ENCODE data around the gene MEGF9.

GRCh38 chr9:120720404-120720803 lies 6.1 kb upstream of the MEGF9 start:
- TF ChIP-seq CTCF (optimal IDR thresholded peaks at IDR 0.05 in 1 of 3, IDR thresholded peaks at IDR 0.05 in 1 of 3, conservative IDR thresholded peaks at IDR 0.05 in 1 of 3; ENCODE audit: extremely low read depth in 1 of 3, insufficient read depth in 2 of 3, low read length in 3 of 3) (no peak), EZH2 (IDR thresholded peaks at IDR 0.05; ENCODE audit: low read length) (no peak)

Data from keratinocyte (primary cell).